HG02610 (cell line): ENCODE results near the gene NUDCD3.

ENCODE experiments used
- ATAC-seq: cut with Tn5 transposase; IDR thresholded peaks from one replicate; pipeline ENCODE4 v1.9.1; 2021; ENCODE audit warnings: mild to moderate bottlenecking, moderate library complexity; ENCODE audit not compliant: unreplicated experiment

Gene NUDCD3

DNA sequence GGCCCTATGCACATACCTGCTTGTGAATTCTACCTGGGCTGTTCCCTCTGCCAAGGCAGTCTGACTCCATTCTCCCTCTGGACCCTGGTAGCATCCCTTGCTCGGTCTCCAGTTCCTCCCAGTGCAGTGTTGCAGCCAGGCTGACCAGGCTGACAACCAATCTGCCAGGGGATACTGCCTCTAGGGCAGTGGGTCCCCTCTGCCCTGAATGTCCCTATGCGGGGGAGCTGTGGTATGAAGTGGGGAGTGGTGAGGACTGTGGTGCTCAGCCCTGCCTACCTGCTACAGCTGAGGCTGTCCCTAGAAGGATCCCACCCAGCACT, 117.1 kb downstream of the NUDCD3 start:
- no peak for ATAC-seq

DNA sequence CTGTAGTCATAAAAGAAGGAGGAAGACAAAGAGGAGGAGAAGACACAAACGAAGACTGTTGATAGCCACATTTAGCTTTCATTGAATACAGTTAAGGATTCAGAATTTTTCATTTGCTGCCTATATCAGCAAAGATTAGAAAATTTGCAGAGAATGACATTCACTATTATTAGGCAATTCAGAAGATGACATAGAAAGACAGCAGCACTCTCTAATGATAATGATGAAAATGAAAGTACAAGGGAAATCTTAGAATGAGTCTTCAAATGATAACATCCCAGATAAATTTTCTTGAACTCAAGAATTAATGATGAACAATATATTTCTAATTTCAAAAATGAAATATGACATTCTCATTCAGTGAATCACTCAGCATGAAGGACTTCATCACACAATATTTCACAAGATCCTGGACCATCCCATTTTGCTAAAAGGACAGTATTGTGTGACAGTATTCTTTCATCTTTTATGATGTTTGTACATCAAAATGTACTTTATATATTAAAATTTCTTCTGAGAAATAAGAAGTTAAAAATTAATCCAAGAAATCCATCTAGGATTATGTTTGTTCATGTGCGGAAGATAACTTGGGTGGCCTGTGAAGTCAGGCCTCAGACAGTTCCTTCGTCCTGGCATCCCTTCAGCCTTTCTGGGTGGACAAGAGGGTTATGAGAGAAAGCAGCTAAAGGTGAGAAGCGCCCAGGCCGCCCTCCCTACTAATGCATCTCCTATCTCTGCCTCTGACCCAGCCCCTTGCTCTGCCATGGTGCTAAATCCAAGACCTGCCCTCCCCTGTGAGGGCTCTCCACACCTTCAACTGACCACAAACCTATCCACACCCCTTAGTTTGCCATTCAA, 117.7 kb downstream of the NUDCD3 start:
- no peak for ATAC-seq

DNA sequence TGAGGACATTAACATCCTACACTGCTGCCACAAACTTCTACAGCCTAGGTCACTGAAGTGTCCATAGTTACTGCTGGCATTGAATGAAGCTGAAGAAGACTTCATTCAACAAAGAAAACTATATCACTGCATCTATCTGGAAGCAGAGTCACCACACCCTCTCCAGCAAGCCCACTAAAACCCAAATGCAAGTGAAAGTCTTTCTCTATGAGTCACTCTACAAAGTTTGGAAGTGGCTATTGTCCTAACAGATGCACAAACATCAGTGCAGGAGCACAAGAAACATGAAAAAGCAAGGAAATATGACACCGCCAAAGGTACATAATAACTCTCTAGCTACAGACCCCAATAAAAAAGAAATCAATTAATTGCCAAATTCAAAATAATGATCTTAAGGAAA, 121.6 kb downstream of the NUDCD3 start:
- no peak for ATAC-seq

DNA sequence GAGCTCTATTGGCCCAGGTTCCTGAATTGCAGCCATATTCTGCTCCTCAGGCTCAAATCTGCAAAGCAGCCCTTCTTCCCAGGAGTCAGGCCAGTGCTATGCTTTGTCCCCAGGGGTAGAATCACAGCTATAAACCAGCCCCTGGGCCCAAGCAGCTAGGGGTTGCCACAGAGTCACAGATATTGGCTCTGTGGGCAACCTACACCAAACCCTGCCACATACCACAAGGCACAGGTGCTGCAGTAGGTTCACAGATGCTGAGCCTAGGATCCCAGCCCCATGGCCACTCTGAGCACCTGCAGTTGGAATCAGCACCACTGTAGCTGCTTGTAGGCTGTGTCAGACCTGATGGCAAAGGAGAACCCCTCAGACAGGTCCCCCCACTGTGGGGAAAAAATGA, 122.0 kb downstream of the NUDCD3 start:
- no peak for ATAC-seq

DNA sequence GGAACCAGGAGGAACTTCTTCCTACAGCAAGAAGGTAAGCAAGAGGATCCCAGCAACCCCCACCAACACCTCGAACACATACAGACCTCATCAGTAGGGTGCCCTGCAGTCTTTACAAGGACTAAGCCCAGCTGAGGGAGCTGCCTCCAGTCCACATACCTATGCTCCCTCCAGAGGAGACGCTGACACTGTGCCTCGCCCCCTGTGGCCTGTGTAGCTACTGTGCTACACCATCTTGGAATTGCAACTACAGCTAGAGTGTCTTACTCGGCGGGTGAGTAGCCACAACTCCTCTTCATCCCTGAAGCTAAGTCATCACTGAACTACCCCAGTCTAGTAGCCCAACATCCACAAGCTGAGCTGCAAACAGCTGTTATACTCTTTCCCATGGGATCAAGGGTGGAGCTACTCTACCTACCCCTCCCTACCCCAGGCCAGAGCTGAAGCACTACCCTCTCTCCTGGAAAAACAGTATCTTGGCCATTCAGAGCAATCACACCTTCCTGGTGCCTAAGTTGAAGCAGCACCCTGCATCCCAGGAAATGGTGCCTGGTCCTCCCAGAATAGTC, 122.9 kb downstream of the NUDCD3 start:
- no peak for ATAC-seq

DNA sequence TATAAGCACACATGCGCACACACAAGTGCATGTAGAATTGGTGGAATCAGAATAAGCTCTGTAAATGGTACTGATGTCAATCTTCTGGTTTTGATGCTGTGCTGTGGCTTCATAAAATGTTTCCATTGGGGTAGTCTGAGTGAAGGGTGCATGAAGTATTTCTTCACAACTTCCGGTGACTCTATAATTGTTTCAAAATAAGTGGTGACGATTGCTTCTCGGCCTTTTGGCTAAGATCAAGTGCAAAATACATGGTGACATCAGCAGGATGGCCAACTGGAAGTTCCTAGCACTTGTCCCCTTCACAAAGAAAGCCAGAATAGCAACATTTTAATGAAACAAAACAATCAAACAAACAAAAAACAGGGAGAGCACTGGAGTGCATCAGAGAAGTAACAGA, 123.5 kb downstream of the NUDCD3 start:
- no peak for ATAC-seq

DNA sequence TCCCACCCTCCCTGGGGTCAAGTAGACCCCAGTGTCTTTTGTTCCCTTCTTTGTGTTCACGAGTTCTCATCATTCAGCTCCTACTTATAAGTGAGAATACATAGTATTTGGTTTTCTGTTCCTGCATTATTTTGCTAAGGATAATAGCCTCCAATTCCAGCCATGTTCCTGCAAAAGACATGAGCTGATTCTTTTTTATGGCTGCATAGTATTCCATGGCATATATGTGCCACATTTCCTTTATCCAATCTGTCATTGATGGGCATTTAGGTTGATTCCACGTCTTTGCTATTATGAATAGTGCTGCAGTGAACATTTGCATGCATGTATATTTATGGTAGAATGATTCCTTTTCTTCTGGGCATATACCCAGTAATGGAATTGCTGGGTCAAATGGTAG, 136.8 kb downstream of the NUDCD3 start:
- no peak for ATAC-seq

DNA sequence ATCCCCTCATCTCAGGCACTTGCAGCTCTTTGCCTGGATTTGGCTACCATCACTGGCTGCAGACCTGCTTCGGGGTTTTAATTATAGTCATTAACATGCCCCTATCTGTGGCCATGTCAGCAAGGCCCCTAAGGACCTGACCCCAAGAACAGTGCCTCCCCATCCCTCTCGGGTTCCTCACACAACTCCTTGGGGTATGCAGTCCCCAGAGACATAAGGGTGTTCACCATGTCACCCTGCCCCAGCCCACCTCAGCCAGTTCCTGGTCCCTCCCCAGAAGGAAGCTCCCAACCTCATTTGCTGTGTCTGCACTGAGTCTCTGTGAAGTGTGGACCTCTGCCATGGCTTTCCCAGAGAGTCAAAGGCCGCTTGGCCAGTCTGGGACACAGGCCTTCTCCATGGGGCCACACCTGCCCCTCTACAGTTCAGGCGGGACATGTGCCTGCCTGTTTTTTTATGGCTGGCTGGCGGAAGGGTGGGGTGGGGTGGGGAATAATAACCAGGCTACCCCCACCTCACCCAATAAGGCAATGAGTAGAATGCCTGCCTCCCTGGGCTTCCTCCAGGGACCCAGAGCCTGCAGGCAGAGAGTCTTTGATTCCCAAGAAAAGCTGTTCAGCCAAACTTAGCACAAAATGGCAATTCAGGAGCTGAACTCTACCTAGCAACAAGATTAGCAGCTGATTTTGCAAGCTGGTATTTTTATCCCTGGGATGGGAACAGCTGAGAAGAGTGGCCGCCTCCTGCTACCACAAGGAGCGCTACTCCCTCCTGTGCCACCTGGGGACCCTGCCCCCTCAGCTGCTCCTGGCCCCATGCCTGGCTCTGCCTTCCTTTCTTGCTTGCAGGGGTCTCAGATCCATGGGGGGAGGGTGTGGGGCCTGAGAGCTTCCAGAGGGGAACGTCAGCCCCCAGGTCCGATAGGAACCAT, 141.3 kb downstream of the NUDCD3 start:
- no peak for ATAC-seq

DNA sequence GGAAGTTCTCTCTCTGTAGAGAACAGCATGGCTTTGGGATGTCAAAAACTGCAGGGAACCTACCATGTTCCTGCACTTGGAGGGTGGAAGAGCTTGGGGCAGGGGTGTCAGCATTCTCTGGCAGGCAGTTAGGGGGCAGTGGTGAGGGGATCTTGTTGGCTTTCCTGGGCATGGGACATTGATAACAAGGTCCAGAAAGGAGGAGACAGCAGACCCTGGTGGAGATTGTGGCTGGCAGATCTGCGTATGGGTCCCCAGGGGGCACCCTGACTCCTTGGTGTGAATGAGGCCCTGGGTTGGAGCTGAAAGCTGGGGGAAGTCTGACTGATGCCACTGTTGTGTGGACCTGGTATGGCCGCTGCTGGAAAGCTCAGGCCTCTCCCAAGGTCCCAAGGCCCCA, 142.2 kb downstream of the NUDCD3 start:
- no peak for ATAC-seq

DNA sequence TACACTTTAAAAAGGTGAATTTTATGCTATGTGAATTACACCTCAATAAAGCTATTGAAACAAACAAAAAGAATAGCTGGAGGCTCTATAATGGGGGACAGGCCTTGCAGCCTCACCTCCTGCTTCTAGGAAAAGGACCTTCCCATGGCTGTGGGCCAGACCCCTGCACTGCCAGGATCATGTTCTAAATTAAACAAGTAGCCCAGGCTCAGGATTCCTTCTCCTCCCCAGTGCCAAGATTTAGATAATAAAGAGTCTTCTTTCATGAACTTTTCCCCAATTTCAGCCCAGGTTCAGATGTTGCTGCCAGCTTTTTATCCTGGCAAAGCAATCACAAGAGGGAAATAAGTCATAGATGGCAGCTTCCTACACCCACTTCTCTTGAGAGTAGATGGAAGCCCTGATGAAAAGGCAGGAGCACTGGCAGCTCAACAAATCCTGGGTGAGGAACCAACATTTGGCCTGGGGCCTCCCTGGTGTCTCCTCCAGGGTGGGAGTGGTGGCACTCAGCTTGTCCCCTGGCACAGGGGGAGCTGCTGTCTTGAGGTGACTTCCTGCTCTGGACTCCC, 142.8 kb downstream of the NUDCD3 start:
- no peak for ATAC-seq

DNA sequence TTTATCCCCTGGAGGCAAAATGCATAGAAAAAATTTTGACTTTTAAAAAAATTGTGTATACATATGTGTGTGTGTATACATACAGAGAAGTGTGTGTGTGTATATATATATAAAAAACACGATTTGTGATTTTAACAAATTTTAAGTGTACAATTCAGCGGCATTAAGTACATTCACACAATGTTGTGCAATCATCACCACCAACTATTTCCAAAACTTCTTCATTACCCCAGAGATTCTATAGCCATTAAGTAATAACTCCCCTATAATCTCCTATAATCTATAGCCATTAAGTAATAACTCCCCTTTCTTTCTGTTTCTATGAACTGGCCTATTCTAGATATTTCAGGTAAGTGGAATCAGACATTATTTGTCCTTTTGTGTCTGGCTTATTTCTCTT, 144.4 kb downstream of the NUDCD3 start:
- no peak for ATAC-seq

DNA sequence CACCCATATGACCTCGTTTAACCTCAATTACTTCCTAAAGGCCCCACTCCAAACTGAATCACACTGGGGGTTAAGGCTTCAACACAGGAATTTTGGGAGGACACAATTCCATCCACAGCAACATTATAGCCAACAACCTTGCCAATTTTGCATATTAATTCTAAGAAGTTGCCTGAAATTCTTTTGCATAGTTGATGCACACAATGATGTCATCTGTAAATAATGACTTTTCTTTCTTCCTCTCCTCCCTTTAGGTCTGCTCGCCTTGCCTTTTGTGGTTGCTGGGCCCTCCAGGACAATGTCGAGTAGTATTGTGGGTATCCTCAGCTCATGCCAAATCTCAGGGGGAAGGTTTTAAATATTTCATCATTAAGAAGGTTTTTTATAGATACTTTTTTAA, 149.1 kb downstream of the NUDCD3 start:
- no peak for ATAC-seq

DNA sequence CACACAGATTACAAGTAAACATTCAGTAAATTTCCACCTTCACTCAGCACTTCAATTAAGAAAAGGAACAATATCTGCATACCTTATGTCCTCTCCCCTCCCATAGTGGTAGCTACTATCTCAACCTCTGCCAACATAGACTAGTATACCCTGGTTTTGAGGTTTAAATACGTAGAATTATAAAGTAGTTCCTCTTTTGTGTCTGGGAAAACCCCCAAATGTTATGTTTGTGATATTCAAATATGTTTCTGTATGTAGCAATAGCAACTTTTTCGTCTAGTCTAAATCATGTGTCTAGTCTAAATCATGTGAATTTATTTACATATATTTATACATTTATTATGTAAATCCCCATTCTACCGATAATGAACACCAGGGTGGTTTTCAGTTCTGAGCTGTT, 151.9 kb downstream of the NUDCD3 start:
- no peak for ATAC-seq

DNA sequence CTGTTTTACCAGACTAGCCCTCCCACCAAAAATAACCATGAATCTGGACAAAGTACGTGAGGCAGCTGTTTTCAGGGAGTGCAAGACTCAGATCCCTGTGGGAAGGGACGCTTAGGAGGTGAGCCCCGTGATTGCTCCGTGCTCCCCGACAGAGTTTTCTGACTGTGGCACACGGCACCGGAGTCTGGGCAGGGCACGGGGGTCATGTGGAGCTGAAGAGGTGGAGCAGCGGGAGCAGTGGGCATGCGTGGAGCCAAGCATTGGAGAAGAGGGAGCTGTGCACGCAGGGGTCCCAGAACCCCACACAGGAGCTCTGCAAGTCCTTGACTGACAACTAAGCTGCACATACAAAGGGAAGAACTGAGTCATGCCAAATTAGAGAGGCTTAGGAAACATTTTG, 154.0 kb downstream of the NUDCD3 start:
- no peak for ATAC-seq

DNA sequence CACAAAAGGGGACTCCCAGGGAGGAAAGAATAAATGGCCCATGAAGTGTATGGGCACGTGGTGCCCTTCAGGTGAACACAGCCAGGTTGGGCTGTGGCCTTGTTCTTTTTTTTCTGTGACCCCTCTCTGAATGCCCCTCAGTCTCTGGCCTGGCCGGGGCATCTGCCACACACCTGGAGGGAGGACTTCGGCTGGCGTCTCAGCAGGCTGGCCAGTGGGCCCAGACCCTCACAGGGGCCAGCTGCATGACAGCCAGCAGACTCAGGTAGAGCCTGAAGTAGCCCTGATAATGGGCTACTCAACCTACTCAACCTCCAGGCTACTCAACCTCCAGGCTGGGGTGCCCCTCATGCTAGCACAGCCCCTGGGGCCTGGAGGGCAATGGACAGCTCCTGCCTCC, 155.3 kb downstream of the NUDCD3 start:
- ATAC-seq = no peak

DNA sequence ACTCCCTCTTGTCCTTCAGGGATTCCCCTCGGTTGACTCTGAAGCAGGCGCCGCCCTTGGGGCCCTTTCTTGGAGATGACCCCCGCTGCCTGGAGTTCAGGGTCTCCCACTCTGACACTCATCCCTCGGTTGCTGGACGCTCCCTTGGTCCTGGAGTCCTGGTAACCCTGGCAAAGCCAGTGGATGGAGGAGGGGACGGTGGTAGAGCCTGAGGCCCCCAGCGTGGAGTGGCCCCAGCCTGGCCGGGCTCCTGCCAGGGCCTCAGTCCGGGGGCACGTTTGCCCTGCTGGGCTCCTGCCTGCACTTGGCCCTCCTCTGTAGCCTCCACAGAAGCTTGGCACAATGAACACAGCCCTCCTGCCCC, 155.7 kb downstream of the NUDCD3 start:
- ATAC-seq = no peak

DNA sequence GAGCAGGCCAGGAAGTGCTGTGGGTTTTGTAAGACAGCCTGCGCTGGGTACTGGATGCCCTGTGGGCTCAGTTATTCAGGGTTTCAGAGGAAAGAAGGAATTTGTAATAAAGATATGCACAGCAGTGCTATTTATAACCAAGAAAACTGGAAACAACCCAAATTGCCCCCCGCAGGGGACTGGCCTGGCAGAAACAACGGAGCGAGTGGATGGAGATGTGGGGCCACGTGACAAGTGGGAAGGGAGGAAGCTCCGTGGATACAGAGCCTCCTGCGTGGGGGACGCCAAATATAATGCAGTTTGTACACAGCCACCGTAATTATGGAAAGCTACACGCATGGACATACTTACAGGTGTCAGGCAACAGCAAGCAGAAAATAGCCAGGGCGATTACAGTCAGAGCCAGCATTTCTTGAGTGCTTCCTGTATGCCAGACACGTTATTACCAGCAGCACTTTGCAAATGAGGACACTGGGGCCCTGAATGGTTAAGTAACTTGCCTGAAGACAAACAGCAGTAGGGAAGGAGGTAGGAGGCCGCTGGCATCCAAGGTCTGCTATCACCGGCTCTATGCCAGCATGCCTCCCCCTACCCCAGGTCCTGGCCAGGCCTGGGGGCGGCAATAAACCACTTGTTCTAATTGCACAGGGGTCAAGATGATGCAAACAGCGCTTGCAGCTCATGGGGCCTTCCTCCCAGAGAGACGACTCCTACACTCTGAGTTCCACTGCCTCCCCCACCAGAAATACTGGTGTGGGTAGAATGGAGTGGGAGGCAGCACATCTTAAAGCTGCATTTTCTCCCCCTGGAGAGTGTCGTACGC, 156.3 kb downstream of the NUDCD3 start:
- no peak for ATAC-seq

DNA sequence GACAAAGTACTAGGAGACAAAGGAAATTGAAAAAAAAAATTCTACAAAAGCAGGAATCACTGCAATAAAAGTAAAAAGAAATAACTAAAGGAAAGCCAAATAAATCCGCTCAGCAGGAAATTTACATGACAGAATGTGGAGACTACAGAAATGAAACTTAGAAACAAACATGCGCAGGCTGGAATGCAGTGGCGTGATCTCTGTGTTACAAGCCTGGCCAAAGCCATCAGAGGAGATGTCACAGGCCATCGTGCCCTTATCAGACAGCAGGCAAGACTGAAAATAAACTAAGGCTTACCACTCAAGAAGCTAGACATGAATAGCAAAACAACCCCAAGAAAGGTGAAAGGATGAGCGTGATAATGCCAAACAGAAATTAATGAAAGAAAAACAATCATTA, 158.8 kb downstream of the NUDCD3 start:
- ATAC-seq = no peak

DNA sequence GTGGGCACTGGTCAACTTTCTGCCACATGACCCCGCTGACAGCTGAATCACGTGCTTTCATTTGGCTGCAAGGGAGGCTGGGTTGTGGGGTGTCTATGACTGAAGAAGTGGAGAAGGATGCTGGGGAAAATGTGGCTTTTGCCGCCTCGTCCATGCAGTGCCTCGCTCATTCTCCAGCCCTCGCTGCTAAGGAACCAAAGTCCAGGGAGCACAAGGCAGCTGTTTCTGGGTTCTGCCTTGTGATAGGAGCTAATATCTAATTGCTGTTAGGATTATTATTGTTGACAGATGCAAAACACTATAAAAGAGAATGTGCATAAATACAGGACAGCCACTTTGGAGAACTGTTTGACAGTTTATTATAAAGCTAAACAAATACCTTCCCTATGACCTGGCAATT, 160.1 kb downstream of the NUDCD3 start:
- no peak for ATAC-seq

DNA sequence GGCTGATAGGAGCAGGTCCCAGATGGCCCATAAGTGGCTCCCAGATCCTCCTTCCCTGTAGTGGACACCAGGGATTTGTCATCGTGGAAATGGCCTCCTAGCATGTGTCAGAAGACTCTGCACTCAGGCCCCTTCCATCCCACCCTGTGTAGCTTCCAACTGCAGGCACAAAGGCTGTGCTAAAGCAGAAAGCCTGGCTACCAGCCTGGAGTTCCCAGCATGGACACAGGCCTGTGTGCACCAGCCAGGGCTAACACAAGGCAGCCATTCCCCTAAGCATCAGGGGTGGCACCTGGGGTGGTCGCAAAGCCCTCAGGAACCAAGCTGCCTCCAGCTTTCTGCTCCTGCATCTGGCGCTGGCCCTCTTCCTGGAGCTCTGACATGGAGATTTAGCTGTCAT, 160.6 kb downstream of the NUDCD3 start:
- ATAC-seq = no peak
